IPS-15b (cell line): Measurements from ENCODE around the gene C12orf43.

Experiments
- H3K27me3 ChIP-seq: one replicate; pipeline ENCODE4 v1.6.1; 2013; ENCODE audit warnings: low read length; ENCODE audit not compliant: control insufficient read depth, insufficient read depth
- H3K36me3 ChIP-seq: one replicate; pipeline ENCODE4 v1.6.1; 2013; ENCODE audit warnings: low read length; ENCODE audit not compliant: control insufficient read depth, insufficient read depth
- H3K4me1 ChIP-seq: one replicate; pipeline ENCODE4 v1.6.1; 2013; ENCODE audit warnings: mild to moderate bottlenecking, low read length; ENCODE audit not compliant: control insufficient read depth, insufficient read depth
- H3K4me3 ChIP-seq: one replicate; pipeline ENCODE4 v1.5.1; 2013; ENCODE audit warnings: low read depth, low read length
- H3K9ac ChIP-seq: one replicate; pipeline ENCODE4 v1.6.1; 2013; ENCODE audit warnings: low read depth, mild to moderate bottlenecking, low read length
- H3K9me3 ChIP-seq: one replicate; pipeline ENCODE4 v1.6.1; 2013; ENCODE audit warnings: mild to moderate bottlenecking, low read length; ENCODE audit not compliant: control insufficient read depth, insufficient read depth

Gene C12orf43

GRCh38 chr12:121023799-121024198, 7.5 kb upstream of the C12orf43 start:
- no peaks in the 10 kb centered on the region for H3K4me1 ChIP-seq
- H3K27me3 ChIP-seq, result no peaks in the 10 kb centered on the region
- H3K4me3 ChIP-seq, result no peak overlapping the region
- no peak overlapping the region for H3K9ac ChIP-seq
- H3K9me3 ChIP-seq, result no peaks in the 10 kb centered on the region
- no peaks in the 10 kb centered on the region for H3K36me3 ChIP-seq

GRCh38 chr12:121022713-121023112, 6.4 kb upstream of the C12orf43 start:
- no peaks in the 10 kb centered on the region for H3K9me3 ChIP-seq

GRCh38 chr12:121021754-121022153, 5.5 kb upstream of the C12orf43 start:
- Histone ChIP-seq H3K9ac (no peak overlapping the region), H3K4me1 (no peaks in the 10 kb centered on the region), H3K36me3 (no peaks in the 10 kb centered on the region), H3K4me3 (no peak overlapping the region), H3K9me3 (no peaks in the 10 kb centered on the region), H3K27me3 (no peaks in the 10 kb centered on the region)

More at GRCh38 chr12:121022713-121023112, 6.4 kb upstream of the C12orf43 start:
- H3K36me3 ChIP-seq, result no peaks in the 10 kb centered on the region
- H3K4me1 ChIP-seq, result no peaks in the 10 kb centered on the region
- H3K9ac ChIP-seq, result no peak overlapping the region
- H3K4me3 ChIP-seq, result no peak overlapping the region
- no peaks in the 10 kb centered on the region for H3K27me3 ChIP-seq

GRCh38 chr12:121018860-121019617, 2.8 kb upstream of the C12orf43 start:
- Histone ChIP-seq H3K9me3 (no peaks in the 10 kb centered on the region), H3K36me3 (peaks cover 3% of the 10 kb centered on the region), H3K4me1 (no peaks in the 10 kb centered on the region), H3K27me3 (no peaks in the 10 kb centered on the region), H3K9ac (no peak overlapping the region), H3K4me3 (no peak overlapping the region)

- no peak overlapping the region for H3K9ac ChIP-seq
- no peaks in the 10 kb centered on the region for H3K9me3 ChIP-seq
- H3K36me3 ChIP-seq, result peaks cover 3% of the 10 kb centered on the region
- H3K4me1 ChIP-seq, result no peaks in the 10 kb centered on the region
- no peaks in the 10 kb centered on the region for H3K27me3 ChIP-seq
- no peak overlapping the region for H3K4me3 ChIP-seq
These were observed 1.7 kb upstream of the C12orf43 start for GRCh38 chr12:121017966-121018491.

GRCh38 chr12:121013715-121014114, 2.6 kb downstream of the C12orf43 start:
- peaks cover 16% of the 10 kb centered on the region for H3K36me3 ChIP-seq
- H3K27me3 ChIP-seq, result no peaks in the 10 kb centered on the region
- no peak overlapping the region for H3K4me3 ChIP-seq
- no peak overlapping the region for H3K9ac ChIP-seq
- H3K9me3 ChIP-seq, result no peaks in the 10 kb centered on the region
- H3K4me1 ChIP-seq, result no peaks in the 10 kb centered on the region

GRCh38 chr12:121011820-121012219, 4.5 kb downstream of the C12orf43 start:
- Histone ChIP-seq H3K36me3 (peaks cover 28% of the 10 kb centered on the region), H3K27me3 (no peaks in the 10 kb centered on the region), H3K9me3 (no peaks in the 10 kb centered on the region), H3K4me1 (no peaks in the 10 kb centered on the region), H3K9ac (no peak overlapping the region), H3K4me3 (no peak overlapping the region)

GRCh38 chr12:121010860-121011259, 5.4 kb downstream of the C12orf43 start:
- no peak overlapping the region for H3K4me3 ChIP-seq
- H3K9me3 ChIP-seq, result no peaks in the 10 kb centered on the region
- no peak overlapping the region for H3K9ac ChIP-seq
- no peaks in the 10 kb centered on the region for H3K4me1 ChIP-seq
- no peaks in the 10 kb centered on the region for H3K27me3 ChIP-seq
- H3K36me3 ChIP-seq, result peaks cover 25% of the 10 kb centered on the region

- H3K4me3 ChIP-seq, result no peak overlapping the region
- peaks cover 25% of the 10 kb centered on the region for H3K36me3 ChIP-seq
- H3K9ac ChIP-seq, result no peak overlapping the region
- no peaks in the 10 kb centered on the region for H3K4me1 ChIP-seq
- H3K27me3 ChIP-seq, result no peaks in the 10 kb centered on the region
- no peaks in the 10 kb centered on the region for H3K9me3 ChIP-seq
These were observed 6.5 kb downstream of the C12orf43 start for GRCh38 chr12:121009741-121010140.

- Histone ChIP-seq H3K9me3 (no peaks in the 10 kb centered on the region), H3K4me1 (no peaks in the 10 kb centered on the region), H3K4me3 (no peak overlapping the region), H3K9ac (no peak overlapping the region), H3K36me3 (peaks cover 35% of the 10 kb centered on the region), H3K27me3 (no peaks in the 10 kb centered on the region)
These were observed 7.8 kb downstream of the C12orf43 start for GRCh38 chr12:121008347-121009098.

- no peaks in the 10 kb centered on the region for H3K4me1 ChIP-seq
- no peak overlapping the region for H3K9ac ChIP-seq
- no peaks in the 10 kb centered on the region for H3K27me3 ChIP-seq
- H3K4me3 ChIP-seq, result no peak overlapping the region
- no peaks in the 10 kb centered on the region for H3K9me3 ChIP-seq
- peaks cover 44% of the 10 kb centered on the region for H3K36me3 ChIP-seq
These were observed 10.9 kb downstream of the C12orf43 start for GRCh38 chr12:121005346-121005815.
